Measurements from ENCODE around the gene RAD9A.

RAD9A gene

DNA sequence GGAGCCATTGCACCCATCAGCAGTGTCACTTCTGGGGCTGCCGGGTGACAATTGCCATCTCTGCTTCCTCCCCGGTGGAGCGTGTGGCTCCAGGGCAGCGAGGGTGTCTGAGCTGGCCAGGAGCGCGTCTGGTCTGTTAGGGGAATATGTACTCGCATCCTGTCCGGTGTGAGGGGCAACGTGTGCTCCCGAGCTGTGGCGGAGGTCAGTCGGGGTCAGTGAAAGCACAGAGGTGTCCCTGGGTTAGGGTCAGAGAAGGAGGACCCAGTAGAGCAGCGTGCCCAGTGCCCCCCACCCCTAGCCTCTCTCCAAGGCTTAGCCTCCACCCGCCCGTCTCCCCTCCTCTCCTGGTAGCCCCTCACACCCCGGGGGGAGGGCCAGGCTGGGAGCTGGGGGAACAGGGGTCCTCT is 19.9 kb upstream of the RAD9A start:
- TF ChIP-seq, protein P1, sequence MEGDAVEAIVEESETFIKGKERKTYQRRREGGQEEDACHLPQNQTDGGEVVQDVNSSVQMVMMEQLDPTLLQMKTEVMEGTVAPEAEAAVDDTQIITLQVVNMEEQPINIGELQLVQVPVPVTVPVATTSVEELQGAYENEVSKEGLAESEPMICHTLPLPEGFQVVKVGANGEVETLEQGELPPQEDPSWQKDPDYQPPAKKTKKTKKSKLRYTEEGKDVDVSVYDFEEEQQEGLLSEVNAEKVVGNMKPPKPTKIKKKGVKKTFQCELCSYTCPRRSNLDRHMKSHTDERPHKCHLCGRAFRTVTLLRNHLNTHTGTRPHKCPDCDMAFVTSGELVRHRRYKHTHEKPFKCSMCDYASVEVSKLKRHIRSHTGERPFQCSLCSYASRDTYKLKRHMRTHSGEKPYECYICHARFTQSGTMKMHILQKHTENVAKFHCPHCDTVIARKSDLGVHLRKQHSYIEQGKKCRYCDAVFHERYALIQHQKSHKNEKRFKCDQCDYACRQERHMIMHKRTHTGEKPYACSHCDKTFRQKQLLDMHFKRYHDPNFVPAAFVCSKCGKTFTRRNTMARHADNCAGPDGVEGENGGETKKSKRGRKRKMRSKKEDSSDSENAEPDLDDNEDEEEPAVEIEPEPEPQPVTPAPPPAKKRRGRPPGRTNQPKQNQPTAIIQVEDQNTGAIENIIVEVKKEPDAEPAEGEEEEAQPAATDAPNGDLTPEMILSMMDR (IDR thresholded peaks at IDR 0.05; ENCODE audit: low read depth, low read length, missing control alignments): no peak
- no peak for DNase-seq (ENCODE audit: extremely low read depth, low read depth)
- peak overlapping the region; percentile 59 for H3K4me3 ChIP-seq (replicated peaks; ENCODE audit: low read depth, low read length)

DNA sequence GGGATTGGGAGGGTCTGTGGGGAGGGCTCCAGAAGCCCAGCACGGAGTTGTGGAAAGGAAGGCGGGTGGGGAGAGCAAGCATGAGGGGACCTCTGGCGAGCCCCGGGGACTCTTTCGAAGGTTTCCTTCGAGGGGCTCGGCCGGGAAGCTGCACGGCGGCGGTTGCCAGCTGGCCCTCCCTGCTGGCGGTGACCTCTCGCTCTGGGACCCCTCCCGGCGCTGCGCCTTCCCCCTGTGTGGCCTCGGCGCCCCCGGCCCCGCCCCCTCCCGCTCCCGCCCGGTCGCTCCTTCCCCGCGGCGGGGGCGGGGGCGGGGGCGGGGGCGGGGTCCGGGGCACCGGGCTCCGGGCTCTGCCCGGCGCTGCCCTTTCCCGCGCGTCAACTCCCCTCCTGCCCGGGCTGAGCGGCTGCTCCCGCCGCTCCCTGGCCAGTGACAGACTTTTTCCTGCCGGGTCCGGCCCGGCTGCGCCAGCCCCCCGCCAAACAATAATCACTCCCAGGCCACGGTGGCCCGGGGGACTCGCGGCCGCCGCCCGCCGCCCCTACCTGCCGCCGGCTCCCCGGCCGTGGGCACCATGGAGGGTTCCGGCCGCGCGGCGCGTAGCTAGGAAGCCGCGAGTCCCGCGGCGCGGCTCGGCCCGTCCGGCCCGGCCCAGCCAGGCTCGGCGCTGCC is 19.3 kb upstream of the RAD9A start:
- peak overlapping the region; percentile 59 for H3K4me3 ChIP-seq (replicated peaks; ENCODE audit: low read depth, low read length)
- DNase-seq (ENCODE audit: extremely low read depth, low read depth): no peak
- TF ChIP-seq, protein P1 (IDR thresholded peaks at IDR 0.05; ENCODE audit: low read depth, low read length, missing control alignments): no peak

DNA sequence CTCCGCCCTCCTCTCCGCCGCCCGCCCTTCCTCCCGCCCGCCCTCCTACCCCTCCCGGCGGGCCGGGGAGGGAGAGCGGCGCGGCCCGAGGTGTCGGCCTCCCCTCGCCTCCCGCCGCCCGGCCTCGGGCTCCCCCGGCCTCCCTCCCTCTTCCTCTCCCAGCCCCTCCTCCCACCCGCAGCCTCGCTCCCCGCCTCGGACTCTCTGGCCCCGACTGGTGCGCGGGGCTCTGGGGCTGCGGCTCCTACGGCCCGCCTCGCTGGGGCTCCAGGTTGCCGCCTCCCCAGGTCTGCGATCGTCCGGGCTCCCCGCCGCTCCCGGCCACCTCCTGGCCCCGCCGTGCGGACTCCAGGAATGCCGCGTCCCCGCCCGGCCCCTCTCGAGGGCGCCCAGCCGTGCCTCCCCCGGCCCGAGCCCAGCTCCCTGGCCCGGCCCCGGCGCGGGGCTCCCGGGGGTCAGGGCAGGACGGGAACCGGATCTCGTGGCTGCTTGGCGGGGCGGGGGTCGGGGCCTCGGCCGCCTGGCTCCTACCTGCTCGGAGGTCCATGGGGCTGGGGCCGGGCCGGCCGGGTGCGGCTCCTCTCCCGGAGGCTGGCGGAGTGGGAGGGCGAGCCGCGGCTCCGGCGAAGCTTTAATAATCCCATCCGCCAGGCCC is 18.7 kb upstream of the RAD9A start, which contains the start of gene CLCF1:
TSS of gene CLCF1 (minus strand) at position 606 of the 655 bp plus-strand sequence. CDS start at position 547, 59 bp downstream.
- TF ChIP-seq, protein P1 (IDR thresholded peaks at IDR 0.05; ENCODE audit: low read depth, low read length, missing control alignments): no peak
- H3K4me3 ChIP-seq (replicated peaks; ENCODE audit: low read depth, low read length): peak within 1 kb of the TSS; percentile 59
- no peak for DNase-seq (ENCODE audit: extremely low read depth, low read depth)

GRCh38 chr11:67373648-67374570 is 17.9 kb upstream of the RAD9A start:
- H3K4me3 ChIP-seq (replicated peaks; ENCODE audit: low read depth, low read length): peak overlapping the region; percentile 59
- TF ChIP-seq, protein P1 (IDR thresholded peaks at IDR 0.05; ENCODE audit: low read depth, low read length, missing control alignments): peak; percentile 52
- no peak for DNase-seq (ENCODE audit: extremely low read depth, low read depth)

- peak overlapping the region; percentile 59 for H3K4me3 ChIP-seq (replicated peaks; ENCODE audit: low read depth, low read length)
- no peak for DNase-seq (ENCODE audit: extremely low read depth, low read depth)
- TF ChIP-seq, protein P1 (IDR thresholded peaks at IDR 0.05; ENCODE audit: low read depth, low read length, missing control alignments): no peak
Observed at GRCh38 chr11:67374571-67375281, 17.1 kb upstream of the RAD9A start.

All from HFF-Myc (cell line).